ENCODE data around the gene NRXN3.

NRXN3 gene

DNA sequence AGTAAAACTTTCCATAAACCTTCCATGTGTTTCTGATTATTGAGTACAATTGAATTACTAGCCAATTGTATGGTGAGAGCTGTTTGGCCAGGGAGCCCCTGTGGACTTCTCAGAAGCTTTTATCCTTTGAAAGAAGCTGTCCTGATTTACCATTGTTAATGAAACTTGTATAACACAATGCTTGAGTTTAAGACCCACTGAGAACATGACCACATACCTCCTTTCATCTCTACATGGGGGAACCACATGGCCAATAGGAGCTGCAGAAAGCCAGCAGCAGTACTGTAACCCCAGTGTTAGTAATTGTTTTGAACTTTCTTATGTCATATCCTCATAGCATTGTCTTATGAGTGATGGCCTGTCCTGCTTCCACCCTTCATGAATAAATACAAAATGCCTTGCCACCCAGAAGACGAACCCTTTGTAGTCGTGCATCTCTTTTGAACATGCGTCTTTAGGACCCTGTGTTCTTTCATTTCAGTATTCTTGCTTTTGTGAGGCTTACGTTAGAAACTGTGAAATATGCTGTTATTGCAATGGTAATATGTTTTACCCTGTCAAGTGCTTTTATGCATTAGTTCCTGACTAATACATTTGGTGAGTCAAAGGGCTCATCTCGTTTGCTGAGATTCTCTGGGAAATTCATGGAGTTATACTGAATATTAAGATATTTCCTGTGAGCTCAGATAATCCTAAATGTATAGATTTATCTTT, 815.7 kb downstream of the NRXN3 start:
- DNase-seq (ENCODE audit: low read depth, low spot score), result no peak
- no peak overlapping the region for H3K4me3 ChIP-seq (ENCODE audit: low read depth, low read length)
- ChIA-PET POLR2A (no interaction called here), CTCF (interaction anchor here (0.5 to 2.4 kb wide), 3 partner anchors 17 to 25 kb away, joined by 4 to 8 read pairs (median 8); no protein-coding TSS in a partner anchor)
- TF ChIP-seq, protein P1, sequence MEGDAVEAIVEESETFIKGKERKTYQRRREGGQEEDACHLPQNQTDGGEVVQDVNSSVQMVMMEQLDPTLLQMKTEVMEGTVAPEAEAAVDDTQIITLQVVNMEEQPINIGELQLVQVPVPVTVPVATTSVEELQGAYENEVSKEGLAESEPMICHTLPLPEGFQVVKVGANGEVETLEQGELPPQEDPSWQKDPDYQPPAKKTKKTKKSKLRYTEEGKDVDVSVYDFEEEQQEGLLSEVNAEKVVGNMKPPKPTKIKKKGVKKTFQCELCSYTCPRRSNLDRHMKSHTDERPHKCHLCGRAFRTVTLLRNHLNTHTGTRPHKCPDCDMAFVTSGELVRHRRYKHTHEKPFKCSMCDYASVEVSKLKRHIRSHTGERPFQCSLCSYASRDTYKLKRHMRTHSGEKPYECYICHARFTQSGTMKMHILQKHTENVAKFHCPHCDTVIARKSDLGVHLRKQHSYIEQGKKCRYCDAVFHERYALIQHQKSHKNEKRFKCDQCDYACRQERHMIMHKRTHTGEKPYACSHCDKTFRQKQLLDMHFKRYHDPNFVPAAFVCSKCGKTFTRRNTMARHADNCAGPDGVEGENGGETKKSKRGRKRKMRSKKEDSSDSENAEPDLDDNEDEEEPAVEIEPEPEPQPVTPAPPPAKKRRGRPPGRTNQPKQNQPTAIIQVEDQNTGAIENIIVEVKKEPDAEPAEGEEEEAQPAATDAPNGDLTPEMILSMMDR (IDR thresholded peaks at IDR 0.05; ENCODE audit: insufficient read depth, low read length, missing control alignments), result no peak

DNA sequence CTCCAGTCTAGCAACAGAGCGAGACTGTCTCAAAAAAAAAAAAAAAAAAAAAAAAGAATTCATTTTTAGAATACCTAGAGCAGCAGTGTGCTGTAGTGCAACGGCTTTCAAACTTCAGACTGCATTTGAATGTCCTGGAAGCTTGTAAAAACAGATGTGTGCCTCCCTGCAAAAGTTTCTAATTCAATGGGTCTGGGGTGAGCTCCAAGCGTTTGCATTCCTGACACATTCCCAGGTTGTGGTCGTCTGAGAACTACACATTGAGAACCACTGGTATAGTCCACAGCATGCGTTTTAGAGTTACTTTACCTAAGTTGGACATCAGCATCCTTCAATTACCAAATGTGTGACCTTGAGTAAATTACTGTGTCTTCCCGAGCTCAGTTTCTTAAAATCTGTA, 816.8 kb downstream of the NRXN3 start:
- no peak overlapping the region for H3K4me3 ChIP-seq (ENCODE audit: low read depth, low read length)
- POLR2A ChIA-PET, result interaction anchor here (0.7 to 1.2 kb wide), 2 partner anchors 17 to 541 kb away, joined by 3 read pairs; no protein-coding TSS in a partner anchor
- DNase-seq (ENCODE audit: low read depth, low spot score), result no peak
- TF ChIP-seq, protein P1 (IDR thresholded peaks at IDR 0.05; ENCODE audit: insufficient read depth, low read length, missing control alignments), result no peak
- CTCF ChIA-PET, result interaction anchor here (1.9 to 2.4 kb wide), 2 partner anchors 18 to 23 kb away, joined by 8 read pairs; no protein-coding TSS in a partner anchor

DNA sequence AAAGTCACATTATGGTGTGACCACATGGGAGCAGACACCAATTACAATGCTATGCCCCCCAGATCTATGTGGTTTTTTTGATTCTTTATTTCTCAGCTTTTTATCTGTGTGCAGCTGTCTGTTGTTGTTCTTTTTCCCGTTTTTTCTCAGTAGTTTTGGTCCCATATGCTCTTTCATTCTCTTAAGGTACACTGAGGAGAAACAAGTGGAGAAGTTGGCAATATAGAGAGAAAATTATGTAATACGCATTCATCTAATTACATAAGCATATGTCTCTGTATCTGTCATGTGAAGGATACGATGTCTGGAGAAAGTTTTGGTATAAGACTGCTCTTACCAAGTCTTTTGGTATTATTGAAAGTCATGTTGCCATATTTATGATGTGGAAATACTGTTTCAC, 819.0 kb downstream of the NRXN3 start:
- ChIA-PET CTCF (no interaction called here), POLR2A (no interaction called here)
- H3K4me3 ChIP-seq (ENCODE audit: low read depth, low read length), result no peak overlapping the region
- DNase-seq (ENCODE audit: low read depth, low spot score), result no peak
- TF ChIP-seq, protein P1 (IDR thresholded peaks at IDR 0.05; ENCODE audit: insufficient read depth, low read length, missing control alignments), result no peak

DNA sequence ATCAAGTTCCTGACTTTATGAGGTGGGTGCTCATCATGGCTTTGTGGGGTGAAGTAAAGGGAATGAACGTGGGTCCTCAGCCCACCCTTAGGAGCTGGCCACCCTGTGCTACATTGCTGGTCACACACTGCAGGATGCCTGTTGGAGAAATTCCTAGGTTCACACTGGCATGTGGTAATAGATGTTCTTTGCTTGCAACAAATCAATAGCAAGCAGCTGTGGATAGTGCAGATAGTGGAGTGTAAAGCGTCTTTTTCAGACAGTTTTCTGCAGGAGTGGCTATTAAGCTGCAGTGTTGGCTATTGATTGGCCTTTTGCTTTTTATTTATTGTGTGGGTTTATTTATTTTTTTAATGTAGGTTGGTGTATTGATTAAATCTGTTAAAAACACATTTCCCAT, 822.7 kb downstream of the NRXN3 start:
- TF ChIP-seq, protein P1 (IDR thresholded peaks at IDR 0.05; ENCODE audit: insufficient read depth, low read length, missing control alignments), result no peak
- H3K4me3 ChIP-seq (ENCODE audit: low read depth, low read length), result no peak overlapping the region
- DNase-seq (ENCODE audit: low read depth, low spot score), result no peak
- POLR2A ChIA-PET, result no interaction called here
- CTCF ChIA-PET, result no interaction called here

DNA sequence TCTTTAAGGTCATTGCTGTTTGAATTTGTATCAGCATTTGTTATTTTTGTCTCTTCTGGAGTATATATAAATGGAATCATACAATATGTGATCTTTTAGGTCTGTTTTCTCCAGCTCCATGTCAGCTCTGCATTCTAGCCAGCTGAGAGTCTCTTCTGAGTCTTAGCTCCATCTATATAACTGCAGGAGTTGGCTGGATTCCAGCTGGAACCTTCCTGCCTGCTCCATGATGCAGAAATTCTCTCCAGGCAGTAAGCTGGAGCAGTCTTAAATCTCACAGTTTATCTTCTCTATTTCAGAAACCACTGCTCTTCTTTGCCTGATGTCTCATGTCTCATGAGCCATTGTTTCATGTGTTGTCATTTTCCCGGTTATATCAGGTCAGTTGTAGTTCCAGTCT, 827.6 kb downstream of the NRXN3 start:
- DNase-seq (ENCODE audit: low read depth, low spot score), result peak; percentile 21
- TF ChIP-seq, protein P1 (IDR thresholded peaks at IDR 0.05; ENCODE audit: insufficient read depth, low read length, missing control alignments), result no peak
- POLR2A ChIA-PET, result no interaction called here

DNA sequence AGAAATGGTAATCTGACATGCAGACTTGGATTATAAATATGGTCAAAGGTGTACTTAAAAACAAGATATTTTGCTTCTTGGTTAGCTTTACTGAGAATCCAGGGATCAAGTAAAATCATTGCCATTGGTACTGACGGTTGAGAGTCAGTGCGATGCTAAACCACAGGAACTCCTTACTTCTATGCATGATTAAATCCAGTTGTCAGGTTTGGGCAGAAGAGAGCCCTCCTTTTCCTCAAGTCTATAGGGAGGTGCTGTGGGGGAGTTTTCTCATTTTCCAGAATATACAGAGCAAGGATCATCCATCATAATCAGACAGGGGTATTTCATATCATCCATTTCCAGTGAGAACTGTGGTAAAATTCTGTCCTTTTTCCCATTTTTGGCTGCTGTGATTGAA, 839.1 kb downstream of the NRXN3 start:
- POLR2A ChIA-PET, result no interaction called here
- no peak overlapping the region for H3K4me3 ChIP-seq (ENCODE audit: low read depth, low read length)
- DNase-seq (ENCODE audit: low read depth, low spot score), result no peak
- CTCF ChIA-PET, result interaction anchor here (1.3 to 1.7 kb wide), 5 partner anchors 8 to 50 kb away, joined by 3 to 8 read pairs (median 4); no protein-coding TSS in a partner anchor
- TF ChIP-seq, protein P1 (IDR thresholded peaks at IDR 0.05; ENCODE audit: insufficient read depth, low read length, missing control alignments), result no peak

More for the DNA sequence above, 827.6 kb downstream of the NRXN3 start:
- no peak overlapping the region for H3K4me3 ChIP-seq (ENCODE audit: low read depth, low read length)
- CTCF ChIA-PET, result no interaction called here
